Bladder microvascular endothelial cell (primary cell): ENCODE results near the gene AGAP4. TPM values are rescaled to one million over a fixed set of nuclear protein-coding genes. Genes with fewer than 3 reads are reported as not detected.

Source experiments
- total RNA-seq: library from RNA; depleted of rRNA; stranded (reverse); fragments of >200 nt; gene quantifications from 2 replicates; pipeline ENCODE4 v1.2.3, GENCODE V29; 2014

AGAP4 gene
- total RNA-seq, result 2.1 and 4.3 TPM in 2 replicates

DNA sequence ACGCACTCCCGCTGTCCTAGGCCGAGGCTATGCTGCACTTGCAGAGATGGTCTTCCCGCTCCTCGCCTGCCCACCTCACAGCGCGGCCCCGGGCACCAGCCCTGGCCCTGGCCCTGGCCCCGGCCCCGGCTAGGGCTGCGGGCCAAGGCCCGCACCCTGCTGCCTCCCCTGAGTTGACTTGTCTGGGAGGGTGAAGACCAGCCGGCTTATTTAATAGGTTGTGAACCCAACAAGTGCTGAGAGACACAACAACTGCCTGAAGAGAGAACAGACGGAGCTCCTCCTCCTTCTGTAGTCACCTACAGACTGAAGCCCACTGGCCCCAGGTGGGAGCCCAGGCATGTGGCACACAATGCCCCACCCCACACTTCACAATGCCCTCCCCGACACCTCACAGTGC, at the start of gene AGAP4:
TSS of gene AGAP4 (minus strand) at position 101 of the 400 bp plus-strand sequence. CDS start 153 bp downstream, outside the sequence.

Other genes with a start within 250 kb of the AGAP4 start
- 2.3 and 4.8 TPM in 2 replicates for gene ZFAND4, start 174.7 kb downstream of the AGAP4 start, total RNA-seq
- gene WASHC2C, start 120.2 kb downstream of the AGAP4 start, total RNA-seq, result 28.7 and 51.4 TPM in 2 replicates
- 50.0 and 68.5 TPM in 2 replicates for gene TIMM23, start 125.0 kb upstream of the AGAP4 start, total RNA-seq
- 187 and 219 TPM in 2 replicates for gene NCOA4, start 183.1 kb upstream of the AGAP4 start, total RNA-seq
- not detected in 2 replicates for gene MSMB, start 198.8 kb upstream of the AGAP4 start, total RNA-seq